GM18505 (cell line): Measurements from ENCODE around the gene ENG.

Experiments
- ATAC-seq: cut with Tn5 transposase; IDR thresholded peaks from one replicate; pipeline ENCODE4 v1.9.1; 2021; ENCODE audit not compliant: unreplicated experiment
- POLR2A ChIP-seq: IDR thresholded peaks from 4 replicates; pipeline ENCODE4 v1.6.1; 2011; ENCODE audit warnings: borderline replicate concordance; ENCODE audit not compliant: insufficient read depth, insufficient read length; ENCODE audit errors: extremely low read depth

The ENG gene

DNA sequence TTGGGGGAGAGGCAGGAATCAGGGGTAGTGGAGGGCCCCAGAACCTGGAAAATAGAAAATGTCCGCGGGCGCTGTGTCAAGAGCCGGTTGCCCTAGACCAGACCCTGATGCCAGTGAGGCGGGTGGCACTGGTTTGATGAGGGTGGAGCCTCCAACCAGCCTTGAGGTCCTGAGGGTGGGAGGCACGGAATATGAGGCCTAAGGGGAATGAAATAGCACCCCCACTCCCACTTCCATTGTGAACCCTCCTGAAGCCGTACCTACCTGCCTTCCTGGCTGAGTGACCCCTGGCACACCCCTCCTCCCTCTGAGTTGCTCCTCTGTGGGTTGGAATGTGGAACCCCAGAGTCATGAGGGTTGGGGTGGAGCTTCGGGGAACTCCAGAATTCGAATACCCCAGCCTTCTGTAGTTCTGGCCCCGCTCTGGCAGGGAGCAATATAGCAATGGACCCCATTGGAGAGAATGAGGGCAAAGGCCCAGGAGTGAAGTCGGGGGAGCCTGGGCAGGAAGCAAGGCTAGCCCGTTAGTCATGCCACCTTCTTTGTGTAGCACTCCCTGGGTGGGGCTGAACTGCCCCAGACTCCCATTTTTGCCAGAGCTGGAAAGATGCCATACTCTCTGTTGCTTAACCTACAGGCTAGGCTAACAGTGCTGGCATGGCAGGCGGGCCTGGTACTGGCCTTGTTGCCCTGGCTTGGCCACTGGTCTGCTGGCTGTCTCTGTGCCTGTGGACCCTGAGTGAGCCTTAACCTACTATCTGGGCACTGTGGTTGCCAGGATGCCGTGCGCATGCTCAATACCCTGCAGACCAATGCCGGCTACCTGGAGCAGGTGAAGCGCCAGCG lies 50.7 kb downstream of the ENG start:
- no peak for ATAC-seq

DNA sequence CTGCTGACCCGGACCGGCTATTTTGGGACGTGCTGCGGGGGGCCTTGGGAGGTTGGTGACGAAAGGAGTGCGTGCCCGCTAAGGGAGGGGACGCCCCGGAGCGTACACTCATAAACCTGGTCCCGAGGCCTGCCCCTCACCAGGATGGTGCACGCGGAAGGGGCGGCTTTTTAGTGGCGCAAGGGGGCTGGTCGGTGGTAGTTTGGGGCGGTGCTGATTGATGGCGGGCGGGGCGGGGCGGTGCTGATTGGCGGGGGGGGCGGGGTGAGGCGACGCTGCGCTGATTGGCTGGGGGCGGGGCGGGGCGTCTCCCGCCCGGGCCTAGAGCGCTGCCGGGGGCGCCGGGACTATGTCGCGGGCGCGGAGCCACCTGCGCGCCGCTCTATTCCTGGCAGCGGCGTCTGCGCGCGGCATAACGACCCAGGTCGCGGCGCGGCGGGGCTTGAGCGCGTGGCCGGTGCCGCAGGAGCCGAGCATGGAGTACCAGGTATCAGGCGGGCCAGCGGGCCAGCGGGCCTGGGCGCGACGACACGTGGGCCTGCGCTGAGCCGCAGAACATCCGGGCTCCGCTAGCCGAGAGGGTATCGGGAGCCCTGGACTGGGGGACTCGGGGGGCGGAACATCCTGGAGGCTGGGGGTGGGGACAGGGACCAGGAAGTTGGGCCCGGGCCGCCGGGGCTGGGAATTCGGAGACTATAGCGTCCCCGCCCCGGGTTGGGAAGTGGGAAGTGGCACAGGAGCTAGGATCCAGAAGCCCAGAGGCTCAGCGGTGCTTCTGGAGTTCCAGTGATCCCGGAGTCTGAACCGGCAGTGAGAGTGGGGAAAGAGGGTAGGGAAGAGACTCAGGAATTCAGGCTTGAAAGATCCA lies 51.6 kb downstream of the ENG start, which contains the start of gene FPGS:
FPGS (plus strand) TSS at position 307 of the 868 bp plus-strand sequence; CDS start at position 350, 43 bp downstream.
- ATAC-seq, result peak; percentile 80
- peak; percentile 83 for TF ChIP-seq POLR2A

More for the DNA sequence above, 50.7 kb downstream of the ENG start:
- no peak for TF ChIP-seq POLR2A

DNA sequence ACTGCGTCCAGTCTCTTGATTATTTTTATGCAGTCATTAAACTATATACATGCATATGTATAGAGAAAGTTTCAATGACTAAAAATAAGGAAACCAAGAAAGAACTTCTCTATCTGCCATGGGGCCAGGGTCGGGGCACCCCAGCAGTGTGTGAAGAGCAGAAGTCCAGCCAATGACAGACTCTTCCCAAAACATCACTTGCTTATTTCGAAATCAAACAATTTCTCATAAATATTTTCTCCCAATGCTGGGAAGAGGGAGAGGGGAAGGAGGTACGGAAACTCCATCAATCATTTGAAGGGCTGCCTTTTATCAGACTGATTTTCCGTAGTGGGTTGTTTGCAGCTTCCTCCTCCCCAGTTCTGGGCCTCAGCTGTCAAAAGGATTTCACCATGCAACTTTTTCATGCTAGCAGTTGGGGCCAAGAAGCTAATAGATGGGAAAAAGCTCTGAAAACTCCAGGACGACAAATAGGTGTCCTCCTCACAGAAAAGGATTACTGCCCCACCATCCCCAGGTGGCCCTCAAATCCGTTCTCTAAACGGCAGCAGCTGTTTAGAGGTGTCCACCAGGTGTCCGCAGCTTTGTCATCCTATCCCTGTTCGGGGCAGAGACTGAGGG lies 52.4 kb downstream of the ENG start:
- no peak for ATAC-seq
- no peak for TF ChIP-seq POLR2A

DNA sequence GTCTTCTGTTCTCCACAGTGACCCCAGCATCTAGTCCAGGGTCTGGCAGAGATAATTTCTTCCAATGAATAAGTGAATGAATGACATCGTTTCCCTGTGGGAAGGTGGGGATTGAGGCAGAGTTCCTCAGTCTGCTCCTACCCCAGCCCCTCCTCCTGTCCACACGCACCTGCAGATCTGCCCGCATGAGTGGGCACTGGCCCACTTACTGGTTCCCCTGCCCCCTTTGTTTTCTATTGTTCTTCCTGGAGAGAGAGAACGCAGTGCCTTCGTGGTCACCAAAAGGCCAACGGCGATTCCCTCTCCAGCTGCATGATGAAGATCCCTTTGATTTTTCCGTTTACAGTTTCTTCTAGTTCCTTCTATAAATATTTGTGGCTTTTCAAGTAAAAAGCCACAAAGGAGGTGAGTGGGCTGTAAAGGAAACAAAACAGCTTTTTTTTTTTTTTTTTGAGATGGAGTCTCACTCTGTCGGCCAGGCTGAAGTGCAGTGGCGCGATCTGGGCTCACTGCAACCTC lies 57.5 kb downstream of the ENG start:
- TF ChIP-seq POLR2A, result no peak
- no peak for ATAC-seq

DNA sequence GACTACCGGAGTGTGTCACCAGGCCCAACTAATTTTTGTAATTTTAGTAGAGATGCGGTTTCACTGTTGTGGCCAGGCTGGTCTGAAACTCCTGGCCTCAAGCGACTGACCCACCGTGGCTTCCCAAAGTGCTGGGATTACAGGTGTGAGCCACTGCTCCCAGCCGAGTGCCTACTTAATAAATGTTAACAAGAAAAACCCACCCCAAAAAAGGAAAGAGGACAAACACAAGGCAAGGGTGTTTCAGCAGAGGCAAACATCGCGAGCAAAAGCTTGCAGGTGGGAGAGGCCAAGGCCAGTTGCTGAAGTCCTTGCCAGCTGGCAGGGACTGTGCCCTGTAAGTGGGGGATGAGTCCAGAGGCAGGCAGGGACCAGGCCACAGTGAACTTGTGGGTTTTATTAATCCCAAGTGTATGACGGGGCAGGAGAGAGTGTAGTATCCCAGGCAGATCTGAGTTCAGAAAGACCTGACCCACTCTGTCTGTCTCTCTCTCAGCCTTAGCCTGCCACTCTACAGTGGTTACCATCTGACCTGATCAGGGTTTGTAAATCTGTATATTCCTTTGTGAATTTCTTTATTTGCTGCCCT lies 58.1 kb downstream of the ENG start:
- TF ChIP-seq POLR2A, result no peak

DNA sequence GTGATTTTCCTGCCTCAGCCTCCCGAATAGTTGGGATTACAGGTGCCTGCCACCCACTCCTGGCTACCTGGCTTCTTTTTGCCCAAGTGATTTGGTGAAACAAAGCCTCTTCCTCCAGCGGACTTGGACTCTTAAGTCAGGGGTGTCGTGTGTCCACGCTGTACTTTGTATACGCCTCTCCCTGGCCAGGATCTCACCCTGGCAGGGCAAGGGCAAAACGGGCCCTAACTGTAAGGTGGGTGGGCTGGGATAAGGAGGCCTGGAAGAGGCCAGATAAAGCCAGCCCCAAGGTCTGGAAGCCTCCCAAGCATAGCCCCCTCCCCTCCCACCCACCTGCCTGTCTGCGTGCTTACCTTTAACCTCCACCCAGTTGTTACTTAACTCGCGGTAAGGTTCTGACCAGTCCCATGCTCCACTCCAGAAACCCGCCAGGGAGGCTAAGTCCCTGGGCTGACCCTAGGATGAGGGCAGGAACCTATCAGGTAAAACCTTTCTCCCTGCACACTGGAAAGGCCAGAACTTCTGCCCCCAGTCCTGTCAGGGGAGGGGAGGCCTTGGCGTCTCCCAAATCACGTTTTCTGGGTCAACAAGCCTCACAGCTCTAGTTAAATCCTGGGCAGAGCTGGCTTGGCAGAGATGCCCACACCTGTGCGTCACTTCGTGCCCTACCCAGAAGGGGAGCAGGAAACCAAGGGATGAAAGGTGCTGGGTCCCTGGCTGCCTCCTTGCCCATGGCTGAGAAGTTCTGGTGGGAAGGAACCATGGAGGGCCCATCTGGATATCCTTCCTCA lies 60.3 kb downstream of the ENG start:
- TF ChIP-seq POLR2A, result peak; percentile 32
- ATAC-seq, result no peak

More for the DNA sequence above, 58.1 kb downstream of the ENG start:
- no peak for ATAC-seq

DNA sequence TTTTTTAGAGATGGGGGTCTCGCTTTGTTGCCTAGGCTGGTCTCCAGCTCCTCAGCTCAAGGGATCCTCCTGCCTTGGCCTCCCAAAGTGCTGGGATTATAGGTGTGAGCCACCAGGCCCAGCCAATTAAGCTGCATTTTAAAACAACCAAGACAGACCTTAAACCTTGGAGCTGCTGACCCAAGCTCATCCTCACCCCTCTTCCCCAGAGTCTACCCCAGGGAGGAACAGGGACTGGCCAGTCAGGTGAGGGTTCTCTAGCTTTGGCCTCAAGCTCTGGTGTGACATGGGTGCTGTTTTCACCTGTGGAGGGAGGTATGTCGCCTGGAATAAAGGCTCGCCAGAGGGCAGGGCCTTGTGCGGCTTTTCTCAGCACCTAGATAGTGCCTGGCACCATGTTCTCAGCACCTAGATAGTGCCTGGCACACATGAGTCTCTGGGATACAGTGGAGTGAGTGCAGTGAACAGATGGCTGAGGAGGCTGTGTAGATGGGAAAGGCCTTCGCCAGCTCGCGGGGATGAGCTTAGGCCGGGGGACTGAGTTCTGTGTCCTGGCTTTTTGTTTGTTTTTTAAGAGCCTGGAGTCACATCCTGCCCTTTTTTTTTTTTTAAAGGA lies 61.3 kb downstream of the ENG start:
- ATAC-seq, result no peak
- TF ChIP-seq POLR2A, result peak; percentile 27

DNA sequence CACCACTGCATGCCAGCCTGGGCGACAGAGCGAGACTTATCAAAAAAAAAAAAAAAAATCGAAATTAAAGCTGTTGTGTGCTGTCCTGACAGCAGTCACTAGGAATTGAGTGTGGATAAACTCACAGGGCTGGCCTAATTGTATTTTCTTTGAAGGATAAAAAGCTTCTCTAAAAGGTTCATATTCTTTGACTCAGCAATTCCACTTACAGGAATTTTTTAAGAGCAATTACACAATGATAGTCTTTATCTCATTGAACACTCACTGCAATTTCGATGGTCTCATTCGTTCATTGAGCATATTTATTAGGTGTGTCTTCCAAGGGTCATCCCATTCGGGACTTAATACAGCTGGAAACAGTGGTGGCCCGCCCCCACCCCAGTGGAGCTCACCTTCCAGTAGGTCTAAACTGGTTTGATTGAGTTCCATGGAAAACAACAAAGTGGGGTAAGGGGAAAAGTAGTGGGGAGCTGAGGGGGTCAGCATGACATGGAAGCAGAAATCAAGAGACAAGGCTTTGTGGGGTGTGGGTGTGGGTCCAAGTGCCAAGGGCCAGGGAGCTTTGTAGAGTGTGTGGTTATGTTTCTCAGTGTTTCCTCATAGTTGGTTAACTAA lies 61.9 kb downstream of the ENG start:
- ATAC-seq, result no peak
- no peak for TF ChIP-seq POLR2A

DNA sequence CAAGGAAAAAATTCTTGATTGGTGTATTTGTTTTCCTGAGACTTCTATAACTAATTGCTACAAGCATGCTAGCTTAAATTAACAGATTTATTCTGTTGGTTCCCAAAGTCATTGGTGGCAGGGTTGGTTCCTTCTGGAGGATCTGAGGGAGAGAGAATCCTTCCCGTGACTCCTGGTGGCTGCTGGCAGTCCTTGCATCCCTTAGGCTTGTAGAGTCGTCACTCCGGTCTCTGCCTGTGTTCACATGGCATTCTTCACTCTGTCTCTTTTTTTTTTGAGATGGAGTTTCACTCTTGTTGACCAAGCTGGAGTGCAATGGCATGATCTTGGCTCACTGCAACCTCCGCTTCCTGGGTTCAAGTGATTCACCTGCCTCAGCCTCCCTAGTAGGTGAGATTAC lies 63.4 kb downstream of the ENG start:
- no peak for ATAC-seq
- no peak for TF ChIP-seq POLR2A

DNA sequence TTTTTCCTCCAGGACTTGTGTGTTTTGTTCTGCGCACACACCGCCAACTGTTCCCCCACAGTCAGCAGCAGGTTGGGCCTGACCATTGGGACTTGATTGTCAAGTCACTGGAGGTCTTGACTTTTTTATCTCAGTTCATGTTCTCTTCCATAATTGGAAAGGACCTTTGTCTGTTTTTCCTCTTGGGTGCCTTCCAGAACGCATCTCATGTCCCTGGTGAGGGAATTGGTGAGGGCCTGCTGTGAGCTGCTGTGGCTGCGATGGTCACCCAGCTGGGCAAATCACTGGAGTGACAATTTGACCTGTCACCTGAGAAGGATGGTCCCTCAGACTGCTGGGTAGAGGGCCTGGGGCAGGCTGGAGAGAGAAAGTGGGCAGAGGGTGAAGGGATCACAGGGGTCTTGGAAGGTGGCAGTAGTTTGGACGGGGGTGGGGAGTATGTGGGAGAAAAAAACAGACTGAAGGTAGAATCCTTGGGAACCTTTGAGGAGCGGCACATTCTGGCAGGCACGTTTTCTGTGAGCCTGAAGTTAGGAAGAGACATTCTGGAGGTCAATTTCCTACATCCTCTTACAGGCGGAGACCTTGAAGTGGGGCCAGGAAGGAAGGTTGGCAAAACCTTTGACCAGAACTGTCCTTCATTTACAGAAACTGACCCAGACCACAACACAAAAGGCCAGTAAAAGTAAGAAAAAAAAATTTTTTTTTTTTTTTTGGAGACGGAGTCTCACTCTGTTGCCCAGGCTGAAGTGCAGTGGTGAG lies 64.2 kb downstream of the ENG start:
- no peak for ATAC-seq
- no peak for TF ChIP-seq POLR2A

DNA sequence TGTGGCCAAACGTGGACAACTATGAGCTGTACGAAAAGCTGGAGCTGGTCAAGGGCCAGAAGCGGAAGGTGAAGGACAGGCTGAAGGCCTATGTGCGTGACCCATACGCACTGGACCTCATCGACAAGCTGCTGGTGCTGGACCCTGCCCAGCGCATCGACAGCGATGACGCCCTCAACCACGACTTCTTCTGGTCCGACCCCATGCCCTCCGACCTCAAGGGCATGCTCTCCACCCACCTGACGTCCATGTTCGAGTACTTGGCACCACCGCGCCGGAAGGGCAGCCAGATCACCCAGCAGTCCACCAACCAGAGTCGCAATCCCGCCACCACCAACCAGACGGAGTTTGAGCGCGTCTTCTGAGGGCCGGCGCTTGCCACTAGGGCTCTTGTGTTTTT lies 65.3 kb downstream of the ENG start:
- no peak for TF ChIP-seq POLR2A
- no peak for ATAC-seq
